ENCODE data around the gene CTSH. TPM values are rescaled to one million over a fixed set of nuclear protein-coding genes. Genes with fewer than 3 reads are reported as not detected.

The CTSH gene
- total RNA-seq, 120 experiments from 2014 or later, result 37.9 to 182 (median 75.8) TPM

Other genes starting within 250 kb of the CTSH start
- gene ADAMTS7, start 133.6 kb downstream of the CTSH start, total RNA-seq, result 1 to 10 TPM in 109 of 120 experiments, under 1 TPM in 11; 0.48 to 5.1 (median 1.7) TPM
- 100 to 1,000 TPM; 221 to 556 (median 377) TPM for gene MORF4L1, start 72.2 kb downstream of the CTSH start, total RNA-seq
- gene RASGRF1, start 145.7 kb upstream of the CTSH start, total RNA-seq, result 100 to 1,000 TPM in 29 of 120 experiments, 10 to 100 TPM in 91; 55.3 to 149 (median 86.9) TPM

Measured in dorsolateral prefrontal cortex (tissue), 118 donors.